Progenitor cell of endocrine pancreas (in vitro differentiated cells): ENCODE data around the gene SV2B. TPM values are rescaled to one million over a fixed set of nuclear protein-coding genes. Genes with fewer than 3 reads are reported as not detected.
A peak's percentile ranks its signal among the peaks of the same experiment; 100 is the strongest.

Experiments used
- DNase-seq: peaks from one replicate; pipeline ENCODE4 v3.0.0; 2021; ENCODE audit warnings: low spot score; ENCODE audit not compliant: unreplicated experiment
- H3K27ac Mint-ChIP-seq: 2 replicates; pipeline ENCODE4 v1.8.0; 2021; ENCODE audit warnings: mild to moderate bottlenecking, moderate library complexity, mixed read lengths
- H3K27me3 Mint-ChIP-seq: 2 replicates; pipeline ENCODE4 v1.8.0; 2021; ENCODE audit warnings: mixed read lengths
- H3K36me3 Mint-ChIP-seq: 2 replicates; pipeline ENCODE4 v1.8.0; 2022; ENCODE audit warnings: mixed read lengths; ENCODE audit not compliant: insufficient read depth
- H3K4me1 Mint-ChIP-seq: 2 replicates; pipeline ENCODE4 v1.8.0; 2021; ENCODE audit warnings: low read depth, mixed read lengths
- H3K4me3 Mint-ChIP-seq: 2 replicates; pipeline ENCODE4 v1.8.0; 2021; ENCODE audit warnings: low read depth, mild to moderate bottlenecking, moderate library complexity, mixed read lengths
- H3K9me3 Mint-ChIP-seq: 2 replicates; pipeline ENCODE4 v1.8.0; 2021; ENCODE audit warnings: low read depth, mixed read lengths
- CTCF ChIP-seq: fragments of 200-600 bp; sonication (generic); IDR thresholded peaks from one replicate; pipeline ENCODE4 v1.5.0; 2021; ENCODE audit warnings: antibody characterized with exemption, mild to moderate bottlenecking; ENCODE audit not compliant: unreplicated experiment
- total RNA-seq: library from RNA; stranded (reverse); gene quantifications from 2 replicates; pipeline ENCODE4 v1.2.1, GENCODE V29; 2021

The SV2B gene
- total RNA-seq, 1 donor from 2014 or later = 19.9 TPM

DNA sequence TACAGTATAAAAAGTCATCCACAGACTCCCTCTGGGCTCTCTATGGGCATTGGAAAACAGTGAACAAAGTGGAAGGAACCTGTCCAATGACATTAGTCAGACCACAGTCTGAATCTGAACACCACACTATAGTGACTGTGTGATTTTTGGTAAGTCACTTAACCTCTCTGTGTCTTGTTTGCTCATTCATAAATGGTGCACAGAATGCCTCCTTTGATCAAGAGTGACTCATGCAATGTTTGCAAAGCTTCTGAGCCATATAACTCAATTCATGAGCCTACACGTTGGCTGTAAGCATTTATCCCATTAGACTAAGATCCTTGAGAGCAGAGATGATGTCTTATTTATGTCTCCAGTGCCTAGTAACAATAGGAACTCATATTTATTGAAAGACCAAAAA, 46.7 kb downstream of the SV2B start:
- H3K4me1 Mint-ChIP-seq = peaks cover 31% of the 10 kb centered on the region
- no peak overlapping the region for H3K27ac Mint-ChIP-seq
- TF ChIP-seq CTCF = no peak
- H3K27me3 Mint-ChIP-seq = no peaks in the 10 kb centered on the region
- H3K9me3 Mint-ChIP-seq = no peaks in the 10 kb centered on the region
- H3K36me3 Mint-ChIP-seq = no peaks in the 10 kb centered on the region
- H3K4me3 Mint-ChIP-seq = no peak overlapping the region
- no peak for DNase-seq

DNA sequence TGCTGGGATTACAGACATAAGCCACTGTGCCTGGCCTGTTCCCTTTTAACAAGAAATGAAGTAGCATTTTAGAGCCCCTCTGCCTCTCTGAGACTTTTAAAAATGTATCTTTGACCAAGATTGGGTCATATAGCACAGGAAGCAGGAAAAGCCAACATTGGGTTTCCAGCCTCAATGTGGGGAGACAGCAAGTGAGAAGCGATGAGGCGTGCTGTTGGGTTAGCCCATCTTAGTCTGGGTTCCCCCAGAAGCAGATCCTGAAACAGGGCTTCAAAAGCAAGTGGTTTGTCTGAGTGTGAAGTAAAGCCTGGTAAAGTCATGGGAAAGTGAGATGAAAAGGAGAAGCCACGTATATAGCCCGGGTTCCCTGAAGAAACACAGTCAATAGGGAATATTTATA, 48.2 kb downstream of the SV2B start:
- Mint-ChIP-seq H3K27ac (no peak overlapping the region), H3K36me3 (no peaks in the 10 kb centered on the region), H3K27me3 (no peaks in the 10 kb centered on the region), H3K4me3 (no peak overlapping the region), H3K4me1 (peaks cover 35% of the 10 kb centered on the region), H3K9me3 (no peaks in the 10 kb centered on the region)
- no peak for DNase-seq
- no peak for TF ChIP-seq CTCF

DNA sequence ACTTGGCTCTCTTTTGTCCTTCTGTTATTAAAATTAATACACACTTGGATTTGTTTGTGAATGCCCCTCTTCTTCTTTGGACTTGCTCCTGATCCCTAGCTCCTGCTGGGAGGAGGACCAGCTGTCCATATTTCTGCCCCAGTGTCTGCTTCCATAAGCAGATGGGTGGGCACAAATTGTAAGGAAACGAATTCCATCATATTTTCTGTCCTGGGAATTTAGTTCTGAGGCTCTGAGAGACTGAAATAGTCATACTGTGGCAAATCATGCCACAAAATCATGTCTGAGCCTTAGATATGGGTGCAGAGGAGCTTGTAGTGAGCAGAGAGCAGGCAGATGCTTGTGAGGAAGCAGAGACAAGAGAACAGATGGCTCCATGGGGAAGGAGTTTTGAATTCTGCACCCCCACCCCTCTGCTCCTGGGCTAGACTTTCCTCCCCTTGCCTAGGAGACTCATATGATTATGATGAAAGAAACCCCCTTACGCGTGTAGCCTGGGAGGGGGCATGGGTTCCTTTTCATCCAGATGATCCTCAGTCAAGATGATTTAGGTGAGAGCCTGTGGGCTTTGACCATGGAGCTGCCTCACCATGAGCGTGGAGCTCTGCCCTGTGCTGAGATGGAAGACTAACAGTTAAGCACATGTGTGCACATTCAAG, 50.6 kb downstream of the SV2B start:
- no peaks in the 10 kb centered on the region for H3K9me3 Mint-ChIP-seq
- no peak overlapping the region for H3K4me3 Mint-ChIP-seq
- H3K4me1 Mint-ChIP-seq = peaks cover 33% of the 10 kb centered on the region
- no peak overlapping the region for H3K27ac Mint-ChIP-seq
- no peaks in the 10 kb centered on the region for H3K27me3 Mint-ChIP-seq
- H3K36me3 Mint-ChIP-seq = no peaks in the 10 kb centered on the region
- no peak for DNase-seq
- TF ChIP-seq CTCF = no peak

- H3K4me3 Mint-ChIP-seq = no peak overlapping the region
- H3K27ac Mint-ChIP-seq = peak overlapping the region; percentile 77
- no peak for DNase-seq
- no peak for TF ChIP-seq CTCF
- H3K27me3 Mint-ChIP-seq = no peaks in the 10 kb centered on the region
- H3K4me1 Mint-ChIP-seq = peaks cover 33% of the 10 kb centered on the region
- no peaks in the 10 kb centered on the region for H3K36me3 Mint-ChIP-seq
- no peaks in the 10 kb centered on the region for H3K9me3 Mint-ChIP-seq
Measured at GRCh38 chr15:91151781-91152563, 51.9 kb downstream of the SV2B start.

- peaks cover 33% of the 10 kb centered on the region for H3K4me1 Mint-ChIP-seq
- H3K9me3 Mint-ChIP-seq = no peaks in the 10 kb centered on the region
- peaks cover 2% of the 10 kb centered on the region for H3K27me3 Mint-ChIP-seq
- H3K36me3 Mint-ChIP-seq = no peaks in the 10 kb centered on the region
- H3K27ac Mint-ChIP-seq = peak overlapping the region; percentile 81
- TF ChIP-seq CTCF = no peak
- no peak for DNase-seq
- no peak overlapping the region for H3K4me3 Mint-ChIP-seq
Measured at GRCh38 chr15:91152896-91153581, 53.0 kb downstream of the SV2B start.
